OCI-LY3 (cell line): ENCODE results near the gene HTR1D.

Source experiments
- EZH2phosphoT487 ChIP-seq: fragments of 200-600 bp; shearing (Covaris generic); IDR thresholded peaks from 2 replicates; pipeline ENCODE4 v1.6.1; 2018; ENCODE audit warnings: antibody characterized with exemption, mixed run types, low read depth
- TF ChIP-seq, protein P1 (sequence below): fragments of 200-600, 300-600 bp; sonication (generic); IDR thresholded peaks from 2 replicates; pipeline ENCODE4 v1.5.1; 2014; ENCODE audit warnings: antibody characterized with exemption, low read length, low read depth

DNA sequence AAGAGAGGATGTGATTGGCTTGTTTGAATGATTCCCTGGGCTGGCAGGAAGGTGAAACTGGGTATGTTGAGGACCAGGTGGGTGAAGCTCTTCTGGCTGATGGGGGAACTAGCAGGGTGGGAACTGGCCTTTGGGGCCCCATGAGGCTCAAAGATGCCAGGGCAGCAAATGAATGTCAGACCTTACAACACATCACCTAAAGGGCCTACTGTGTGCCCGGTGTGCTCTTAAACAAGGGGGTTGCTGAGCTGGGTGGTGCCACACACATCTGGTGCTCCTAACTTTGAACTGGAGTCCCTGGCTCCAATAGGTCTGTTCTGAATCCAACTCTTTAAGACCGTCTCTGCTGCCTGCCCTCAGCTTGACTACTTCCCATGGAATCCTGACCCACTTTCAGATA is 21.3 kb upstream of the HTR1D start:
- TF ChIP-seq, protein P1, sequence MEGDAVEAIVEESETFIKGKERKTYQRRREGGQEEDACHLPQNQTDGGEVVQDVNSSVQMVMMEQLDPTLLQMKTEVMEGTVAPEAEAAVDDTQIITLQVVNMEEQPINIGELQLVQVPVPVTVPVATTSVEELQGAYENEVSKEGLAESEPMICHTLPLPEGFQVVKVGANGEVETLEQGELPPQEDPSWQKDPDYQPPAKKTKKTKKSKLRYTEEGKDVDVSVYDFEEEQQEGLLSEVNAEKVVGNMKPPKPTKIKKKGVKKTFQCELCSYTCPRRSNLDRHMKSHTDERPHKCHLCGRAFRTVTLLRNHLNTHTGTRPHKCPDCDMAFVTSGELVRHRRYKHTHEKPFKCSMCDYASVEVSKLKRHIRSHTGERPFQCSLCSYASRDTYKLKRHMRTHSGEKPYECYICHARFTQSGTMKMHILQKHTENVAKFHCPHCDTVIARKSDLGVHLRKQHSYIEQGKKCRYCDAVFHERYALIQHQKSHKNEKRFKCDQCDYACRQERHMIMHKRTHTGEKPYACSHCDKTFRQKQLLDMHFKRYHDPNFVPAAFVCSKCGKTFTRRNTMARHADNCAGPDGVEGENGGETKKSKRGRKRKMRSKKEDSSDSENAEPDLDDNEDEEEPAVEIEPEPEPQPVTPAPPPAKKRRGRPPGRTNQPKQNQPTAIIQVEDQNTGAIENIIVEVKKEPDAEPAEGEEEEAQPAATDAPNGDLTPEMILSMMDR: no peak
- TF ChIP-seq EZH2phosphoT487: no peak
